HG02798 (cell line): Measurements from ENCODE around the gene MRPL22.
"Not testable (repeated sequence)": the region's sequence is repeated elsewhere in the genome, so short reads cannot be mapped to it uniquely, and the experiment has no call there.

Experiments
- ATAC-seq: cut with Tn5 transposase; IDR thresholded peaks from one replicate; pipeline ENCODE4 v1.9.1; 2021; ENCODE audit warnings: mild to moderate bottlenecking; ENCODE audit not compliant: unreplicated experiment, poor library complexity

Gene MRPL22

GRCh38 chr5:154939387-154939786 lies 1.5 kb upstream of the MRPL22 start:
- ATAC-seq = not testable (repeated sequence)

GRCh38 chr5:154940375-154940771 lies 500 bp upstream of the MRPL22 start:
- no peak for ATAC-seq

GRCh38 chr5:154943527-154943926 lies 2.7 kb downstream of the MRPL22 start:
- ATAC-seq = no peak

GRCh38 chr5:154944716-154945115 lies 3.8 kb downstream of the MRPL22 start:
- no peak for ATAC-seq

- no peak for ATAC-seq
Measured at GRCh38 chr5:154945695-154946301, 4.9 kb downstream of the MRPL22 start.

- no peak for ATAC-seq
Measured at GRCh38 chr5:154947778-154948177, 6.9 kb downstream of the MRPL22 start.

- no peak for ATAC-seq
Measured at GRCh38 chr5:154948313-154948712, 7.4 kb downstream of the MRPL22 start.

- no peak for ATAC-seq
Measured at GRCh38 chr5:154949781-154950180, 8.9 kb downstream of the MRPL22 start.

- no peak for ATAC-seq
Measured at GRCh38 chr5:154956712-154957111, 15.8 kb downstream of the MRPL22 start.

- peak; percentile 81 for ATAC-seq
Measured at GRCh38 chr5:154962494-154962893, 21.6 kb downstream of the MRPL22 start.

GRCh38 chr5:154966081-154966841 lies 25.4 kb downstream of the MRPL22 start:
- ATAC-seq = no peak

GRCh38 chr5:154966874-154967273 lies 26.0 kb downstream of the MRPL22 start:
- no peak for ATAC-seq

GRCh38 chr5:154967421-154968024 lies 26.6 kb downstream of the MRPL22 start:
- no peak for ATAC-seq

GRCh38 chr5:154968953-154969352 lies 28.1 kb downstream of the MRPL22 start:
- ATAC-seq = no peak

GRCh38 chr5:154970759-154971158 lies 29.9 kb downstream of the MRPL22 start:
- no peak for ATAC-seq

GRCh38 chr5:154971501-154971900 lies 30.6 kb downstream of the MRPL22 start:
- ATAC-seq = no peak

GRCh38 chr5:154972476-154973080 lies 31.7 kb downstream of the MRPL22 start:
- no peak for ATAC-seq

- ATAC-seq = not testable (repeated sequence)
Measured at GRCh38 chr5:154976082-154976481, 35.2 kb downstream of the MRPL22 start.

- ATAC-seq = no peak
Measured at GRCh38 chr5:154977409-154977808, 36.5 kb downstream of the MRPL22 start.

GRCh38 chr5:154978294-154978693 lies 37.4 kb downstream of the MRPL22 start:
- ATAC-seq = not testable (repeated sequence)

GRCh38 chr5:154984946-154985516 lies 44.2 kb downstream of the MRPL22 start:
- no peak for ATAC-seq
